Measurements from ENCODE around the gene TMEM143. TPM values are rescaled to one million over a fixed set of nuclear protein-coding genes. Genes with fewer than 3 reads are reported as not detected.

Gene TMEM143
- total RNA-seq, 1 experiment from 2014 or later: 7.5 TPM

GRCh38 chr19:48395170-48395455 lies 31.4 kb upstream of the TMEM143 start:
- CTCF ChIA-PET: interaction anchor here (0.6 kb wide), 2 partner anchors 28 to 1030 kb away, joined by 3 to 8 read pairs; partner anchors contain the start of gene GFY
- TF ChIP-seq EZH2 (IDR thresholded peaks at IDR 0.05; ENCODE audit: borderline replicate concordance, low read depth, low read length, poor library complexity, severe bottlenecking) (no peak), CTCF (conservative IDR thresholded peaks at IDR 0.05; ENCODE audit: low read depth, low read length) (no peak)
- Histone ChIP-seq H3K27me3 (replicated peaks; ENCODE audit: insufficient read depth, low read depth, low read length, poor library complexity) (no peaks in the 10 kb centered on the region), H3K4me3 (ENCODE audit: low read depth, low read length, poor library complexity, severe bottlenecking) (peak overlapping the region; percentile 57), H3K9me3 (ENCODE audit: low read depth, low read length, poor library complexity, severe bottlenecking) (no peaks in the 10 kb centered on the region), H3K27ac (ENCODE audit: low read depth, low read length, poor library complexity, severe bottlenecking) (no peak overlapping the region), H3K4me1 (ENCODE audit: insufficient read depth, low read length, poor library complexity, severe bottlenecking) (peaks cover 69% of the 10 kb centered on the region), H3K36me3 (ENCODE audit: insufficient read depth, low read length, poor library complexity, severe bottlenecking) (no peaks in the 10 kb centered on the region)
- no peak for DNase-seq (ENCODE audit: low spot score)
- intact Hi-C loops (cut with micrococcal nuclease; ENCODE audit: unreplicated experiment): loop anchor here (5.0 kb wide), 1 partner anchor 73 kb away; a partner anchor contains a TSS
- BruUV-seq (replicated peaks): no TSS peak
- POLR2A ChIA-PET (ENCODE audit: low non-redundant PET): no interaction called here

DNA sequence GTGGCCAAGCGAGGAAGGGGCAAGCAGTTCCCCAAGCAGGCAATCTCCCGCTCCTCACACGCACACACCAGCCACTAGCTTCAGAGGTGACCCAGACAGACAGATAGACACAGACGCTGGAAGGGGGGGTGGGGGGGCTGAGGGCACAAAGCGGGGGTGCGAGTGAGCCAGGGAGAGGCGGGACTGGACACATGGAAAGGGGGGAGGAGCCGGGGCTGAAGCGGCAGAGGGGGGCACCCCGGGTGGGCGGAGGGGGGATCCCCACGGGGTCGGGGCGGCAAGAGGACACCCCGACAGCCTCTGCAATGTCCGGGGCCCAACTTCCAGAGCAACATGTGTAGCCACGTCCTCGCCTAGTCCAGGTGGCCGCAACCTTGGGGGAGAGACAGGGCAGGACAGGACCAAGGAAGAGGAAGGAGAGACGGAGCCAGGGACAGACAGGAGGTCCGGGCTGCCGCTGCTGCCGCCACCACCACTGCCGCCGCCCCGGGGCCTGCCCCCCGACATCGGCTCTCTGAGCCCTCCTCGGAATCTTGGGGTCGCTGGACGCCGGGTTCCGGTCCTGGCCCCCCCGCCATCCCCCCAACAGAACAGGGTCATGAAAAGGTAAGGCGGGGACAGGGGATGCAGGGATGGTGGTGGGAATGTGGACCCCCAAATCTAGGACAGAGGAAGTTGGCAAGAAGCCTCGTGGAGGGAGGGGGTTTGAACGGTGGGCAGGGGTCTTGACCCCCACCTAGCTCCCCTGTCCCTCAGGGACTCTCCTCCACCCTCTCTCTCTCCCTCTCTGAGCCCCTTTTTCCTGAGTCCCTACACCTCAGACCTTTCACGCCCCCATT lies 30.8 kb upstream of the TMEM143 start:
- Histone ChIP-seq H3K36me3 (ENCODE audit: insufficient read depth, low read length, poor library complexity, severe bottlenecking) (no peaks in the 10 kb centered on the region), H3K4me1 (ENCODE audit: insufficient read depth, low read length, poor library complexity, severe bottlenecking) (peaks cover 65% of the 10 kb centered on the region), H3K27me3 (replicated peaks; ENCODE audit: insufficient read depth, low read depth, low read length, poor library complexity) (no peaks in the 10 kb centered on the region), H3K27ac (ENCODE audit: low read depth, low read length, poor library complexity, severe bottlenecking) (no peak overlapping the region), H3K4me3 (ENCODE audit: low read depth, low read length, poor library complexity, severe bottlenecking) (peak overlapping the region; percentile 57), H3K9me3 (ENCODE audit: low read depth, low read length, poor library complexity, severe bottlenecking) (no peaks in the 10 kb centered on the region)
- no peak for DNase-seq (ENCODE audit: low spot score)
- intact Hi-C loops (cut with micrococcal nuclease; ENCODE audit: unreplicated experiment): loop anchor here (5.0 kb wide), 2 partner anchors 53 to 72 kb away; partner anchors contain the start of gene GRWD1
- TF ChIP-seq EZH2 (IDR thresholded peaks at IDR 0.05; ENCODE audit: borderline replicate concordance, low read depth, low read length, poor library complexity, severe bottlenecking) (no peak), CTCF (conservative IDR thresholded peaks at IDR 0.05; ENCODE audit: low read depth, low read length) (no peak)
- ChIA-PET CTCF (interaction anchor here (0.6 to 1.1 kb wide), 3 partner anchors 9 to 92 kb away, joined by 3 to 9 read pairs (median 5); no protein-coding TSS in a partner anchor), POLR2A (ENCODE audit: low non-redundant PET) (interaction anchor here (0.5 kb wide), 1 partner anchor 211 kb away, joined by 3 read pairs; no protein-coding TSS in a partner anchor)
- no TSS peak for BruUV-seq (replicated peaks)

- Histone ChIP-seq H3K36me3 (ENCODE audit: insufficient read depth, low read length, poor library complexity, severe bottlenecking) (peaks cover 6% of the 10 kb centered on the region), H3K9me3 (ENCODE audit: low read depth, low read length, poor library complexity, severe bottlenecking) (no peaks in the 10 kb centered on the region), H3K4me3 (ENCODE audit: low read depth, low read length, poor library complexity, severe bottlenecking) (peak within 1 kb of the TSS; percentile 57), H3K27ac (ENCODE audit: low read depth, low read length, poor library complexity, severe bottlenecking) (peak within 1 kb of the TSS; percentile 68), H3K4me1 (ENCODE audit: insufficient read depth, low read length, poor library complexity, severe bottlenecking) (peaks cover 57% of the 10 kb centered on the region), H3K27me3 (replicated peaks; ENCODE audit: insufficient read depth, low read depth, low read length, poor library complexity) (no peaks in the 10 kb centered on the region)
- BruUV-seq (replicated peaks): no TSS peak
- DNase-seq (ENCODE audit: low spot score): peak; percentile 72
- TF ChIP-seq CTCF (conservative IDR thresholded peaks at IDR 0.05; ENCODE audit: low read depth, low read length) (peak; percentile 29; the same call in 1 of the 2 replicates), EZH2 (IDR thresholded peaks at IDR 0.05; ENCODE audit: borderline replicate concordance, low read depth, low read length, poor library complexity, severe bottlenecking) (no peak)
- ChIA-PET POLR2A (ENCODE audit: low non-redundant PET) (interaction anchor here (0.5 kb wide), 1 partner anchor 210 kb away, joined by 3 read pairs; no protein-coding TSS in a partner anchor), CTCF (interaction anchor here (0.6 to 1.1 kb wide), 4 partner anchors 10 to 194 kb away, joined by 3 to 9 read pairs (median 4); no protein-coding TSS in a partner anchor)
- intact Hi-C loops (cut with micrococcal nuclease; ENCODE audit: unreplicated experiment): loop anchor here (5.0 kb wide), 1 partner anchor 54 kb away; the partner anchor contains the start of gene GRWD1
These were observed 30.0 kb upstream of the TMEM143 start, which contains the start of gene GRIN2D for GRCh38 chr19:48393559-48394330. Gene GRIN2D, plus strand, starts transcription at chr19:48393668. Its CDS starts 4,725 bp downstream, at chr19:48398393.

Measured in A673 (cell line).